22Rv1 (cell line): Measurements from ENCODE around the gene ABCA1.

Source experiments
- ZFX ChIP-seq: fragments of 450-650 bp; IDR thresholded peaks from 2 replicates; pipeline ENCODE4 v1.6.1; 2017; ENCODE audit warnings: antibody characterized with exemption, borderline replicate concordance
- TF ChIP-seq, protein P1 (sequence below): fragments of 450-650 bp; IDR thresholded peaks from 2 replicates; pipeline ENCODE4 v1.5.1; 2017; ENCODE audit warnings: mild to moderate bottlenecking

DNA sequence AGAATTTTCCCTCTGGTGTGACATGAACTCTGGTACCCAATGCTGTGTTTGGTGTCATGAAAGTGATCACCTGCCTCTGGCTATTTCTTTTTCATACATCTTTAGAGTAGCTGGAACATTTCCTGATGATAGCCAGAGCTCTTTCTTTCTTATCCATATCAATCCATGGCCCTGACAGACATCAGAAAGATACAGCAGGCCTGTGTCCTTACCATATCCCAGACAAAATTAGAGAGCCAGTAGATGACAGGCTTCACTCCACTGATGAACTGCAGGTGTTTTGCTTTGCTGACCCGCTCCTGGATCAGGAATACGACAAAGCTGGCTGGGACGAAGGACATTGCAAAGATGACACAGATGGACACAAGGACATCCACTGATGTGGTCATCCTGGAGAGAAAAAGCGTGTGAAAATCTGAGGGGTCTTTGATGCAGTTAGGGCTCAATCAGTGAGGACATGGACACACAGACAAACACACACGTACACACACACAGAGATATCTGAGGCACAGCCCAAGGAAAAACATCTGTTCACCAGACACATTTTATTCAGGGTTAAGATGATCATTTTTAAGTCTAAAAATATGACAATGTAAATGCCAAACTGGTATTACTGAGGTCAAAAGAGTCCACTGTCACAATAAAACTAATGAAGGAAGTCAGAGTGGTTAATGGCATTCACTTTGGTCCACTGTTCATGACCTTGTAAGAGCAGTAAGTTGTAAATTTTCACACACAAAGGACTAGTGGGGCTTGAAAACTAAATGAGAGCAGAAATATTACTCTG, 129.6 kb downstream of the ABCA1 start:
- TF ChIP-seq, protein P1, sequence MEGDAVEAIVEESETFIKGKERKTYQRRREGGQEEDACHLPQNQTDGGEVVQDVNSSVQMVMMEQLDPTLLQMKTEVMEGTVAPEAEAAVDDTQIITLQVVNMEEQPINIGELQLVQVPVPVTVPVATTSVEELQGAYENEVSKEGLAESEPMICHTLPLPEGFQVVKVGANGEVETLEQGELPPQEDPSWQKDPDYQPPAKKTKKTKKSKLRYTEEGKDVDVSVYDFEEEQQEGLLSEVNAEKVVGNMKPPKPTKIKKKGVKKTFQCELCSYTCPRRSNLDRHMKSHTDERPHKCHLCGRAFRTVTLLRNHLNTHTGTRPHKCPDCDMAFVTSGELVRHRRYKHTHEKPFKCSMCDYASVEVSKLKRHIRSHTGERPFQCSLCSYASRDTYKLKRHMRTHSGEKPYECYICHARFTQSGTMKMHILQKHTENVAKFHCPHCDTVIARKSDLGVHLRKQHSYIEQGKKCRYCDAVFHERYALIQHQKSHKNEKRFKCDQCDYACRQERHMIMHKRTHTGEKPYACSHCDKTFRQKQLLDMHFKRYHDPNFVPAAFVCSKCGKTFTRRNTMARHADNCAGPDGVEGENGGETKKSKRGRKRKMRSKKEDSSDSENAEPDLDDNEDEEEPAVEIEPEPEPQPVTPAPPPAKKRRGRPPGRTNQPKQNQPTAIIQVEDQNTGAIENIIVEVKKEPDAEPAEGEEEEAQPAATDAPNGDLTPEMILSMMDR = no peak
- TF ChIP-seq ZFX = no peak
